ENCODE data around the gene RGMA.
"Not testable (repeated sequence)": the region's sequence is repeated elsewhere in the genome, so short reads cannot be mapped to it uniquely, and the experiment has no call there.

RGMA gene

GRCh38 chr15:93031557-93032384 lies 57.2 kb downstream of the RGMA start:
- not testable (repeated sequence) for DNase-seq

GRCh38 chr15:93031103-93031464 lies 57.9 kb downstream of the RGMA start:
- no peak for DNase-seq

GRCh38 chr15:93030430-93031102 lies 58.4 kb downstream of the RGMA start:
- DNase-seq, result peak; percentile 69

- DNase-seq, result no peak
Observed at GRCh38 chr15:93029836-93030429, 59.1 kb downstream of the RGMA start.

GRCh38 chr15:93029214-93029835 lies 59.7 kb downstream of the RGMA start:
- DNase-seq, result no peak

GRCh38 chr15:93028632-93029213 lies 60.3 kb downstream of the RGMA start:
- DNase-seq, result no peak

- no peak for DNase-seq
Observed at GRCh38 chr15:93028111-93028631, 60.8 kb downstream of the RGMA start.

GRCh38 chr15:93027413-93027812 lies 61.6 kb downstream of the RGMA start:
- DNase-seq, result no peak

- DNase-seq, result no peak
Observed at GRCh38 chr15:93026380-93026817, 62.6 kb downstream of the RGMA start.

GRCh38 chr15:93025625-93025982 lies 63.4 kb downstream of the RGMA start:
- no peak for DNase-seq

- DNase-seq, result no peak
Observed at GRCh38 chr15:93024716-93025624, 64.0 kb downstream of the RGMA start.

- no peak for DNase-seq
Observed at GRCh38 chr15:93024293-93024692, 64.7 kb downstream of the RGMA start.

- DNase-seq, result no peak
Observed at GRCh38 chr15:93020976-93021772, 67.8 kb downstream of the RGMA start.

- no peak for DNase-seq
Observed at GRCh38 chr15:93019971-93020370, 69.0 kb downstream of the RGMA start.

GRCh38 chr15:93019090-93019489 lies 69.9 kb downstream of the RGMA start:
- no peak for DNase-seq

- DNase-seq, result no peak
Observed at GRCh38 chr15:93018574-93018973, 70.4 kb downstream of the RGMA start.

- DNase-seq, result no peak
Observed at GRCh38 chr15:93017526-93017925, 71.5 kb downstream of the RGMA start.

GRCh38 chr15:93012786-93013185 lies 76.2 kb downstream of the RGMA start:
- DNase-seq, result no peak

GRCh38 chr15:93007994-93008393 lies 81.0 kb downstream of the RGMA start:
- no peak for DNase-seq

- no peak for DNase-seq
Observed at GRCh38 chr15:93005133-93005532, 83.9 kb downstream of the RGMA start.

- DNase-seq, result no peak
Observed at GRCh38 chr15:93001881-93002280, 87.1 kb downstream of the RGMA start.

Measured in 8988T (cell line).